Activated T-cell treated with anti-CD3 and anti-CD28 coated beads, Interleukin-2, amount 50 U/mL, for 24 hours (primary cell): ENCODE measurements around the gene PIGU.
A peak's percentile ranks its signal among the peaks of the same experiment; 100 is the strongest.

Source experiments
- DNase-seq: peaks from one replicate; pipeline ENCODE4 v3.0.0-alpha.2; 2020
- H3K27ac Mint-ChIP-seq: 2 replicates; pipeline ENCODE4 v1.8.0; 2020; ENCODE audit warnings: mild to moderate bottlenecking, mixed read lengths
- H3K27me3 Mint-ChIP-seq: 2 replicates; pipeline ENCODE4 v1.8.0; 2020; ENCODE audit warnings: mixed read lengths
- H3K36me3 Mint-ChIP-seq: 2 replicates; pipeline ENCODE4 v1.8.0; 2020; ENCODE audit warnings: low read depth, mixed read lengths
- H3K4me1 Mint-ChIP-seq: 2 replicates; pipeline ENCODE4 v1.8.0; 2020; ENCODE audit warnings: low read depth, mixed read lengths
- H3K4me3 Mint-ChIP-seq: 2 replicates; pipeline ENCODE4 v1.8.0; 2020; ENCODE audit warnings: mild to moderate bottlenecking, moderate library complexity, mixed read lengths
- H3K9me3 Mint-ChIP-seq: 2 replicates; pipeline ENCODE4 v1.8.0; 2020; ENCODE audit warnings: mixed read lengths

The PIGU gene

GRCh38 chr20:34654207-34654744 is 22.6 kb downstream of the PIGU start:
- no peak overlapping the region for H3K4me3 Mint-ChIP-seq
- H3K36me3 Mint-ChIP-seq = peaks cover 57% of the 10 kb centered on the region
- no peak overlapping the region for H3K27ac Mint-ChIP-seq
- no peaks in the 10 kb centered on the region for H3K4me1 Mint-ChIP-seq
- no peaks in the 10 kb centered on the region for H3K27me3 Mint-ChIP-seq
- H3K9me3 Mint-ChIP-seq = no peaks in the 10 kb centered on the region
- no peak for DNase-seq

DNA sequence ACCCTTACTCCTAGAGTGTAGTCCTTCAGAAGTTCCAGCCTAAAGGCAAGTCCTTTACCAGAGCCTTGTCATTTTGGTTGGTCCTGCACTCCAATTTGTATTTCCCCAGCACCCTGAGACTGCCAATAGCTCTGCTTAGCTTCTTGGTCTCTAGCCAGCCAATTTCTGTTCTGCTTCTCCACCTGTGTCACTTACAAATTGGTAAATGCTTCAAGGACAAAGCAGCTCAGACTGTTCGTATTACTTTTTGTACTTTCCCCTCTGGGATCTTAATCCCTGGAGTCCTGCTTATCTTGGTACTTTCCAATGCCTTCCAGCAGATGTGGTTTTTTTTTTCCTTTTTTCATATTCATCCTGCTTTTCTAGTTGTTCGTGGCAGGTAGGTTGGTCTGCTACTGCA is 25.7 kb downstream of the PIGU start:
- Mint-ChIP-seq H3K9me3 (no peaks in the 10 kb centered on the region), H3K4me3 (no peak overlapping the region), H3K36me3 (peaks cover 46% of the 10 kb centered on the region), H3K27me3 (no peaks in the 10 kb centered on the region), H3K4me1 (no peaks in the 10 kb centered on the region), H3K27ac (peak overlapping the region; percentile 50)
- DNase-seq = no peak

GRCh38 chr20:34647737-34648136 is 29.2 kb downstream of the PIGU start:
- Mint-ChIP-seq H3K27ac (no peak overlapping the region), H3K9me3 (no peaks in the 10 kb centered on the region), H3K36me3 (peaks cover 44% of the 10 kb centered on the region), H3K4me3 (no peak overlapping the region), H3K4me1 (no peaks in the 10 kb centered on the region), H3K27me3 (no peaks in the 10 kb centered on the region)
- DNase-seq = no peak

GRCh38 chr20:34644951-34645350 is 31.9 kb downstream of the PIGU start:
- Mint-ChIP-seq H3K4me3 (no peak overlapping the region), H3K9me3 (no peaks in the 10 kb centered on the region), H3K4me1 (no peaks in the 10 kb centered on the region), H3K36me3 (peaks cover 35% of the 10 kb centered on the region), H3K27ac (no peak overlapping the region), H3K27me3 (no peaks in the 10 kb centered on the region)
- no peak for DNase-seq

DNA sequence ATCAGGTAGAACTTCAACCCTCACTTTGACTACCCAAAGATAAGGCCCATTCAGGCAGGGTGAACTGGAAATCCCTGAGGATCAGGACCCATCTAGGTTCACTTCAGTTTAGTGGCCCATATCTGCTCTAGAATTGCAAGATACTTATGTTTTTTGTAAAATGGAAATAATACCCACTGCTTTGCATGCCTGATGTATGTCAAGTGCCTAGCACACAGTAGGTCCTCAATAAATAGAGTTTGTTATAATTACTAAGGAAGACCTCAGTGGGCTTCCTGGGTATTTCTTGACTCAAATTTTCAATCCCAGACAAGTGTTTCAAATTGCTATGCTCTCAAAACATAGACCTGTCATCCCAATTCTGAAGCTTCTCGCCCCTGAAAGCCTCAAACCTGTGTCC is 32.5 kb downstream of the PIGU start:
- no peaks in the 10 kb centered on the region for H3K4me1 Mint-ChIP-seq
- no peaks in the 10 kb centered on the region for H3K9me3 Mint-ChIP-seq
- no peak overlapping the region for H3K4me3 Mint-ChIP-seq
- H3K36me3 Mint-ChIP-seq = peaks cover 37% of the 10 kb centered on the region
- no peak overlapping the region for H3K27ac Mint-ChIP-seq
- no peaks in the 10 kb centered on the region for H3K27me3 Mint-ChIP-seq
- no peak for DNase-seq

GRCh38 chr20:34643928-34644327 is 33.0 kb downstream of the PIGU start:
- H3K27me3 Mint-ChIP-seq = no peaks in the 10 kb centered on the region
- H3K9me3 Mint-ChIP-seq = no peaks in the 10 kb centered on the region
- no peak overlapping the region for H3K4me3 Mint-ChIP-seq
- no peak overlapping the region for H3K27ac Mint-ChIP-seq
- H3K4me1 Mint-ChIP-seq = no peaks in the 10 kb centered on the region
- DNase-seq = no peak
- H3K36me3 Mint-ChIP-seq = peaks cover 37% of the 10 kb centered on the region

DNA sequence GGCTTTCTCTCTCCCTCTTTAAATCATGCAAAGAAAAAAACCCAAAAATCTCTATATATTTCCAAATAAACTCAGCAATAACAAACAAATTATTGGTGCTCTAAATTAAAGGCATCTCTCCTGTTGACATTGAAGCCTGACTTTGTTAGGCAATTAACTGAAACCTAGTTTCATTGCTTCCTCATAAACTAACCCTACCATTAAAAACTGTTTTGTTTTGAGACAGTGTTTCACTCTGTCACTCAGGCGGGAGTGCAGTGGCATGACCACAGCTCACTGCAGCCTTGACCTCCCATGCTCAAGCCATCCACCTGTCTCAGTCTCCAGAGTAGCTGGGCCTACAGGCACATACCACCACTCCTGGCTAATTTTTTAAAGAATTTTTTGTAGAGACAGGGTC is 34.9 kb downstream of the PIGU start:
- H3K4me3 Mint-ChIP-seq = no peak overlapping the region
- no peaks in the 10 kb centered on the region for H3K9me3 Mint-ChIP-seq
- H3K36me3 Mint-ChIP-seq = peaks cover 57% of the 10 kb centered on the region
- no peak for DNase-seq
- no peaks in the 10 kb centered on the region for H3K4me1 Mint-ChIP-seq
- H3K27ac Mint-ChIP-seq = no peak overlapping the region
- H3K27me3 Mint-ChIP-seq = no peaks in the 10 kb centered on the region

DNA sequence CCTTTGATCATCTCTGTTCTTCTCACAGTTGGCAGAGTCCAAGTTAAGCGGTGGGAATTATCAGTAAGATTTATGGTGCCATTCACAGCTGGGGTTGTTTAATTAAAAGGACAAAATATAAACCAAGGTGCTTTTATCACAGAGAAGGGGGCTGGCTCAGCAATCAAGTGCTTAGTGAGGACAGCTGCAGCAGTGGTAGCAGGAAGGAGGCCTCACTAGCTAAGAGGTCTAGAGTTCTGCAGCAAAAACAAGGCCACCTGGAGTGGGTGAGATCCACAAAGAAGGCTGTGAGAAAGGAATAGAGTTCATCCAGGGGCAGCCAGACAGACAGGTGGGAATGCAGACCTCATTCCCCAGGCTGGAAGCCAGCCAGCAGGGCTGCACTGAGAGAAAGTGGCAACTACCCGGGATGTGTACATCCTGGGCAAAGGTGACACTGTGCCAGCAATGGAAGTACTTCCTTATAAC is 37.1 kb downstream of the PIGU start:
- no peak for DNase-seq
- no peaks in the 10 kb centered on the region for H3K27me3 Mint-ChIP-seq
- H3K4me1 Mint-ChIP-seq = no peaks in the 10 kb centered on the region
- no peak overlapping the region for H3K4me3 Mint-ChIP-seq
- no peak overlapping the region for H3K27ac Mint-ChIP-seq
- peaks cover 74% of the 10 kb centered on the region for H3K36me3 Mint-ChIP-seq
- H3K9me3 Mint-ChIP-seq = no peaks in the 10 kb centered on the region

- H3K27me3 Mint-ChIP-seq = no peaks in the 10 kb centered on the region
- H3K36me3 Mint-ChIP-seq = peaks cover 74% of the 10 kb centered on the region
- no peak for DNase-seq
- no peaks in the 10 kb centered on the region for H3K9me3 Mint-ChIP-seq
- no peak overlapping the region for H3K4me3 Mint-ChIP-seq
- no peaks in the 10 kb centered on the region for H3K4me1 Mint-ChIP-seq
- no peak overlapping the region for H3K27ac Mint-ChIP-seq
Measured at GRCh38 chr20:34638532-34638931, 38.4 kb downstream of the PIGU start.

GRCh38 chr20:34638039-34638292 is 38.9 kb downstream of the PIGU start:
- H3K9me3 Mint-ChIP-seq = no peaks in the 10 kb centered on the region
- DNase-seq = no peak
- H3K27me3 Mint-ChIP-seq = no peaks in the 10 kb centered on the region
- H3K36me3 Mint-ChIP-seq = peaks cover 73% of the 10 kb centered on the region
- no peak overlapping the region for H3K4me3 Mint-ChIP-seq
- no peaks in the 10 kb centered on the region for H3K4me1 Mint-ChIP-seq
- no peak overlapping the region for H3K27ac Mint-ChIP-seq

DNA sequence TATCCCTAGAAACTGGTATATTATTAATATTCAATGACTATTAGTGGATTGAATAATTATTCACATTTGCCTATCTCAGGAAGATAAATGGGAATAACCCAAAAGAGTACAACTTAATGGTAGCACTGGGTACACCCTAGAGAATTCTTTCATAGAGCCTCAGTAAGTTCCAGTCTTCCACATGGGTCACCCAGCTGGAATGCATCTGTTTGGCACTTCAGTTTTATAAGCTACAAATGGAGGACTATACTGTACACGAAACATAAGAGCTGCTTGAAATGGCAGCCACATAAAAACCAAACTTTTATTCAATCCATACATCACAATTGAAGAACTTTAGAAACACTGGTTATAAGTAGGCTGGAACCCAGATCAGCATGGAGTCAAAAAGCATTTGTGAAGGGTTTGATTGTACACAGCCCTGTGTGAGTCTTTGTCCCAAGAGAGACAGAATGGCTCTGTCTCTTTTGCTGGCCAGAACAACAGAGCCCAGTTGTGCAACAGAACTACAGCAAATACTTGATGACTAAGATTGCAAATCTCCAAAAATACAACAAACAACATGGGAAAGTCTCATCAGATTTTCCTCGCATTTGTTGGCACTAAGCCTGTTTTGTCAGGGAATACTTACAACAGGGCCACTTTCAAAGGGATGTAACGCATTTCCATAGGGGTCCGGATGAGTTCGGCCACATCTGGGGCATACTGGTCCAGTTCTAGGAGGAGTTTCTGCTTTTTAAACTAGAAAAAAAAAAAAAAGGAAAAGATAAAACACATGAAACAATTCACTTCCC is 39.5 kb downstream of the PIGU start:
- Mint-ChIP-seq H3K36me3 (peaks cover 76% of the 10 kb centered on the region), H3K27me3 (no peaks in the 10 kb centered on the region)

DNA sequence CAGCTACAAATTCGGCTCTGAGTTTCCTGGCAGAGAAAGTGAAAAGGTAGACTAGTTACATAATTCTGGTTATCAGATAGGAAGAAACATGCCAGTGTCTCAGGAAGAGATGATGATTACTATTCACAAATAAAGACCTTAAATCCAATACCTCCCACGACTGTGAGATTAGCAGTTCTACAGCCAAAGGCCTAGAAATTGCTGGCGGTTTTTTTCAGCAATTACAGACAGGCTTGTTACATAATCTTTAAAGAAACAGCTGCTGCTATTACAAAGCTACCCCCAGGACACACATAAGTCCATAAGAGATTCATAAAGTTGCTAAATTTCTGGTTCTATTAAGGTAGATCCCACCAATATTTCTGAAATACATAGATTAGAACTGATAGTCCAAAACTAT is 40.2 kb downstream of the PIGU start:
- Mint-ChIP-seq H3K36me3 (peaks cover 75% of the 10 kb centered on the region), H3K9me3 (no peaks in the 10 kb centered on the region), H3K27me3 (no peaks in the 10 kb centered on the region), H3K27ac (no peak overlapping the region), H3K4me1 (no peaks in the 10 kb centered on the region), H3K4me3 (no peak overlapping the region)
- DNase-seq = no peak

More for the DNA sequence above, 39.5 kb downstream of the PIGU start:
- H3K4me1 Mint-ChIP-seq = no peaks in the 10 kb centered on the region
- H3K4me3 Mint-ChIP-seq = no peak overlapping the region
- H3K27ac Mint-ChIP-seq = no peak overlapping the region
- H3K9me3 Mint-ChIP-seq = no peaks in the 10 kb centered on the region
- no peak for DNase-seq

DNA sequence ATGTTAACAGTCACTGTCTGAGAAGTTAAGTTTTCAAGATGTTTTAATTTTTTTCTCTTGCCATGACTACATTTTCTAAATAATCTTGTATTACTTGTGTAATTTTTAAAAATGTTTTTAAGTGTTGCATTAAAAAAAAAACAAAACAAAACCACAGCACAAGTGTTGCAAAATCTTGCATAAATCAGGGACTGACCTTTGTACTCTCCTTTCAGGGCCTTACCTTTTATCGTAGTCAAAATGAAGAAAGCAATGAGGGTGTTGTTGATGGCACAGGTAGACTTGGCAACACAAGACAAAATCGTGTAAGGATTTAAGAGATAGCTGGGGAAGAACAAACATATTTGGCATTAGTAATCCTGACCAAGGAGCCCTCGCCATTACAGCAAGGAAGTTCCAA is 42.5 kb downstream of the PIGU start:
- H3K9me3 Mint-ChIP-seq = no peaks in the 10 kb centered on the region
- H3K4me1 Mint-ChIP-seq = no peaks in the 10 kb centered on the region
- no peak overlapping the region for H3K4me3 Mint-ChIP-seq
- peaks cover 84% of the 10 kb centered on the region for H3K36me3 Mint-ChIP-seq
- DNase-seq = no peak
- no peaks in the 10 kb centered on the region for H3K27me3 Mint-ChIP-seq
- no peak overlapping the region for H3K27ac Mint-ChIP-seq

GRCh38 chr20:34632870-34633452 is 43.9 kb downstream of the PIGU start:
- DNase-seq = no peak
- no peaks in the 10 kb centered on the region for H3K9me3 Mint-ChIP-seq
- no peak overlapping the region for H3K4me3 Mint-ChIP-seq
- H3K27me3 Mint-ChIP-seq = no peaks in the 10 kb centered on the region
- no peak overlapping the region for H3K27ac Mint-ChIP-seq
- no peaks in the 10 kb centered on the region for H3K4me1 Mint-ChIP-seq
- H3K36me3 Mint-ChIP-seq = peaks cover 82% of the 10 kb centered on the region

GRCh38 chr20:34629904-34630303 is 47.0 kb downstream of the PIGU start:
- no peaks in the 10 kb centered on the region for H3K27me3 Mint-ChIP-seq
- no peak for DNase-seq
- peaks cover 69% of the 10 kb centered on the region for H3K36me3 Mint-ChIP-seq
- H3K4me3 Mint-ChIP-seq = no peak overlapping the region
- H3K27ac Mint-ChIP-seq = no peak overlapping the region
- no peaks in the 10 kb centered on the region for H3K9me3 Mint-ChIP-seq
- no peaks in the 10 kb centered on the region for H3K4me1 Mint-ChIP-seq
